ENCODE results near the gene CYSLTR2.

CYSLTR2 gene

GRCh38 chr13:48746821-48747220 is 93.1 kb downstream of the CYSLTR2 start:
- TF ChIP-seq CTCF (IDR thresholded peaks at IDR 0.05; ENCODE audit: borderline replicate concordance, control extremely low read depth, extremely low read depth, insufficient read depth, missing control alignments): no peak
- in situ Hi-C loops (cut with MboI; ENCODE audit: low sequenced_read_pairs, unreplicated experiment): no loop called here
- DNase-seq (ENCODE audit: low spot score): no peak

GRCh38 chr13:48748681-48749080 is 95.0 kb downstream of the CYSLTR2 start:
- no peak for DNase-seq (ENCODE audit: low spot score)
- in situ Hi-C loops (cut with MboI; ENCODE audit: low sequenced_read_pairs, unreplicated experiment): no loop called here
- no peak for TF ChIP-seq CTCF (IDR thresholded peaks at IDR 0.05; ENCODE audit: borderline replicate concordance, control extremely low read depth, extremely low read depth, insufficient read depth, missing control alignments)

- in situ Hi-C loops (cut with MboI; ENCODE audit: low sequenced_read_pairs, unreplicated experiment): no loop called here
- TF ChIP-seq CTCF (IDR thresholded peaks at IDR 0.05; ENCODE audit: borderline replicate concordance, control extremely low read depth, extremely low read depth, insufficient read depth, missing control alignments): no peak
- no peak for DNase-seq (ENCODE audit: low spot score)
Observed at GRCh38 chr13:48749144-48749543, 95.4 kb downstream of the CYSLTR2 start.

- in situ Hi-C loops (cut with MboI; ENCODE audit: low sequenced_read_pairs, unreplicated experiment): no loop called here
- DNase-seq (ENCODE audit: low spot score): peak; percentile 61
- peak; percentile 70 for TF ChIP-seq CTCF (IDR thresholded peaks at IDR 0.05; ENCODE audit: borderline replicate concordance, control extremely low read depth, extremely low read depth, insufficient read depth, missing control alignments)
Observed at GRCh38 chr13:48749699-48750473, 96.2 kb downstream of the CYSLTR2 start.

- in situ Hi-C loops (cut with MboI; ENCODE audit: low sequenced_read_pairs, unreplicated experiment): no loop called here
- TF ChIP-seq CTCF (IDR thresholded peaks at IDR 0.05; ENCODE audit: borderline replicate concordance, control extremely low read depth, extremely low read depth, insufficient read depth, missing control alignments): no peak
- no peak for DNase-seq (ENCODE audit: low spot score)
Observed at GRCh38 chr13:48750588-48751383, 97.1 kb downstream of the CYSLTR2 start.

- TF ChIP-seq CTCF (IDR thresholded peaks at IDR 0.05; ENCODE audit: borderline replicate concordance, control extremely low read depth, extremely low read depth, insufficient read depth, missing control alignments): no peak
- in situ Hi-C loops (cut with MboI; ENCODE audit: low sequenced_read_pairs, unreplicated experiment): loop anchor here (10.0 kb wide), 2 partner anchors 426 to 636 kb away; no protein-coding TSS in a partner anchor
- no peak for DNase-seq (ENCODE audit: low spot score)
Observed at GRCh38 chr13:48760626-48761025, 106.9 kb downstream of the CYSLTR2 start.
